ENCODE data around the gene BCAR3.

DNA sequence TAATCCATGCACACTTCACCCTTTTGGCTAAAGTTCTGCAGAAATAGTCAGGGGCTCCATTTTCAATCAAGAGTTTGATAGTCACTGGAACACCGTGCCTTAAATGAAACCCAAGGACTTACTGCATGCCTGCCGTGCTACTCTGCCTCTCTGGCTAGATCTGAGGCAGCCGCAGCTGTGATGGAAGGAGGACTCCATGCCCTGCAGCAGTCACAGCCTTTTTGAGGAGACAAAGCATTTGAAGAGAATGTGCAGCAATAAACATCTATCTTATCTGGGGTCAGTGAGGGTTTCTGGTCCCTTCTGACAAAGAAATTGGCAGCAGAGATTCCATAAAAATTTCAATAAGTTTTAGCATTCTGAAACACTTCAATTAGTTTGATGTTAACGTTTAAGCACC, 78.0 kb downstream of the BCAR3 start:
- TF ChIP-seq, protein P1, sequence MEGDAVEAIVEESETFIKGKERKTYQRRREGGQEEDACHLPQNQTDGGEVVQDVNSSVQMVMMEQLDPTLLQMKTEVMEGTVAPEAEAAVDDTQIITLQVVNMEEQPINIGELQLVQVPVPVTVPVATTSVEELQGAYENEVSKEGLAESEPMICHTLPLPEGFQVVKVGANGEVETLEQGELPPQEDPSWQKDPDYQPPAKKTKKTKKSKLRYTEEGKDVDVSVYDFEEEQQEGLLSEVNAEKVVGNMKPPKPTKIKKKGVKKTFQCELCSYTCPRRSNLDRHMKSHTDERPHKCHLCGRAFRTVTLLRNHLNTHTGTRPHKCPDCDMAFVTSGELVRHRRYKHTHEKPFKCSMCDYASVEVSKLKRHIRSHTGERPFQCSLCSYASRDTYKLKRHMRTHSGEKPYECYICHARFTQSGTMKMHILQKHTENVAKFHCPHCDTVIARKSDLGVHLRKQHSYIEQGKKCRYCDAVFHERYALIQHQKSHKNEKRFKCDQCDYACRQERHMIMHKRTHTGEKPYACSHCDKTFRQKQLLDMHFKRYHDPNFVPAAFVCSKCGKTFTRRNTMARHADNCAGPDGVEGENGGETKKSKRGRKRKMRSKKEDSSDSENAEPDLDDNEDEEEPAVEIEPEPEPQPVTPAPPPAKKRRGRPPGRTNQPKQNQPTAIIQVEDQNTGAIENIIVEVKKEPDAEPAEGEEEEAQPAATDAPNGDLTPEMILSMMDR (IDR thresholded peaks at IDR 0.05), result no peak
- TF ChIP-seq TCF7L2 (IDR thresholded peaks at IDR 0.05; ENCODE audit: low read depth, low read length), result no peak
- TF ChIP-seq SIN3A (IDR thresholded peaks at IDR 0.05; ENCODE audit: borderline replicate concordance, insufficient read depth, low read depth, low read length), result no peak
- no peak for TF ChIP-seq POLR2AphosphoS5 (IDR thresholded peaks at IDR 0.05; ENCODE audit: low read depth, low read length)

Data from Panc1 (cell line).